Measurements from ENCODE around the gene CCDC142. TPM values are rescaled to one million over a fixed set of nuclear protein-coding genes. Genes with fewer than 3 reads are reported as not detected.

The CCDC142 gene
- total and polyA plus RNA-seq, 9 of the 15 experiments (the other 6 are each of a cell fraction or from before 2014, with no cell fraction given): 0.55 to 11.7 (median 7.2) TPM

DNA sequence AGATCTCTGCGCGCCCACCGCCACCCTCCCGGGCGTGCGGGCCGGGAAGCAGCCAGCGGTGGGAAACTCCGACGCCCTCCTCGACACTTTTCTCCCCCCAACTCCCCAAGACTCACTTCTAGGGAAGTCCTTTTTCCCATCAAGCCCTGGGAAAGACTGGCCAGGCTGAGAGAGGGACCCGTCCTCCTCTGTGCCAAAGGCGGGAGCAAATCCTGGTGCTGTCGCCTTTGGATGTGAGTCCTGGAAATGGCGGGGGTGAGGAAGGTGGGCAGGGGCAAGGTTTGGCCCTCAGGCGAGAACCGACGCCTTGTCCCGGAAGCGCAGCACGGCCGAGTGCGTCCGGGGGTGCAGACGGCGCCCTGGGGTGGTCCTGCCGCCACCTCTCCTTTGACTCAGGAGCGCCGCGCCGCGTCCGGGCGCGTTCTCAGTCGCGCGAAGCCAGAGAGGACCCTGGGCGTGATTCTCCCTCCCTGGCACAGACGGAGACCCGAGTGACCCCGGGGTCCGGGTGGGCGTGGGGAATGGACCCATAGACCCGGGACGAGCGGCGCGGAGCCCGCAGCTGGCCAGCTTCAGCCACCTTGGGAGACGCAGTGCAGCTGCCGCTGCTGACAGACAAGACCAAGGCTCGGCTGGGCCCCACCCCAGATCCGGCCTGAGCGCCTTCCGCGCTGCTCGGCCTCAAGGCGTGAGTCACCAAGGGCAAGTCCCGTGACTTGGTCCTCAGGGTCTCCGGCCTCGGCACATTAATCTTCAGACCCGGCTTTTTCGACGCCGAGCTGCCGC, 20.1 kb upstream of the CCDC142 start (continued):
- TF ChIP-seq BMI1 (IDR thresholded peaks at IDR 0.05; ENCODE audit: low read length) (no peak), SAP30 (IDR thresholded peaks at IDR 0.05; ENCODE audit: borderline replicate concordance, insufficient read depth, low read depth, low read length, poor library complexity, severe bottlenecking) (no peak), NFE2L1 (tag; IDR thresholded peaks at IDR 0.05; ENCODE audit: borderline replicate concordance, low read depth) (no peak), ZNF24 (IDR thresholded peaks at IDR 0.05) (no peak), MYNN (IDR thresholded peaks at IDR 0.05) (no peak; the same call in 1 of the 2 replicates), MYNN (CRISPR knock-in tag; IDR thresholded peaks at IDR 0.05) (no peak), KLF6 (CRISPR knock-in tag; IDR thresholded peaks at IDR 0.05; ENCODE audit: borderline replicate concordance) (0 out of 2 replicates have a peak, but pooled peaks have one; percentile 58), ZBTB7A (IDR thresholded peaks at IDR 0.05; ENCODE audit: borderline replicate concordance, control insufficient read depth, low read depth, low read length) (peak; percentile 52), ZFPM2 (CRISPR knock-in tag; IDR thresholded peaks at IDR 0.05) (no peak), TAF1 (IDR thresholded peaks at IDR 0.05; ENCODE audit: control insufficient read depth, extremely low read depth, insufficient read depth, low read length, severe bottlenecking) (peak; percentile 54), MXI1 (IDR thresholded peaks at IDR 0.05; ENCODE audit: low read depth, low read length) (no peak)
- TF ChIP-seq, protein P1, sequence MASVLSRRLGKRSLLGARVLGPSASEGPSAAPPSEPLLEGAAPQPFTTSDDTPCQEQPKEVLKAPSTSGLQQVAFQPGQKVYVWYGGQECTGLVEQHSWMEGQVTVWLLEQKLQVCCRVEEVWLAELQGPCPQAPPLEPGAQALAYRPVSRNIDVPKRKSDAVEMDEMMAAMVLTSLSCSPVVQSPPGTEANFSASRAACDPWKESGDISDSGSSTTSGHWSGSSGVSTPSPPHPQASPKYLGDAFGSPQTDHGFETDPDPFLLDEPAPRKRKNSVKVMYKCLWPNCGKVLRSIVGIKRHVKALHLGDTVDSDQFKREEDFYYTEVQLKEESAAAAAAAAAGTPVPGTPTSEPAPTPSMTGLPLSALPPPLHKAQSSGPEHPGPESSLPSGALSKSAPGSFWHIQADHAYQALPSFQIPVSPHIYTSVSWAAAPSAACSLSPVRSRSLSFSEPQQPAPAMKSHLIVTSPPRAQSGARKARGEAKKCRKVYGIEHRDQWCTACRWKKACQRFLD (CRISPR knock-in tag; IDR thresholded peaks at IDR 0.05): no peak
- TF ChIP-seq, protein P2, sequence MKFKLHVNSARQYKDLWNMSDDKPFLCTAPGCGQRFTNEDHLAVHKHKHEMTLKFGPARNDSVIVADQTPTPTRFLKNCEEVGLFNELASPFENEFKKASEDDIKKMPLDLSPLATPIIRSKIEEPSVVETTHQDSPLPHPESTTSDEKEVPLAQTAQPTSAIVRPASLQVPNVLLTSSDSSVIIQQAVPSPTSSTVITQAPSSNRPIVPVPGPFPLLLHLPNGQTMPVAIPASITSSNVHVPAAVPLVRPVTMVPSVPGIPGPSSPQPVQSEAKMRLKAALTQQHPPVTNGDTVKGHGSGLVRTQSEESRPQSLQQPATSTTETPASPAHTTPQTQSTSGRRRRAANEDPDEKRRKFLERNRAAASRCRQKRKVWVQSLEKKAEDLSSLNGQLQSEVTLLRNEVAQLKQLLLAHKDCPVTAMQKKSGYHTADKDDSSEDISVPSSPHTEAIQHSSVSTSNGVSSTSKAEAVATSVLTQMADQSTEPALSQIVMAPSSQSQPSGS (CRISPR knock-in tag; IDR thresholded peaks at IDR 0.05): no peak
- TF ChIP-seq, protein P3, sequence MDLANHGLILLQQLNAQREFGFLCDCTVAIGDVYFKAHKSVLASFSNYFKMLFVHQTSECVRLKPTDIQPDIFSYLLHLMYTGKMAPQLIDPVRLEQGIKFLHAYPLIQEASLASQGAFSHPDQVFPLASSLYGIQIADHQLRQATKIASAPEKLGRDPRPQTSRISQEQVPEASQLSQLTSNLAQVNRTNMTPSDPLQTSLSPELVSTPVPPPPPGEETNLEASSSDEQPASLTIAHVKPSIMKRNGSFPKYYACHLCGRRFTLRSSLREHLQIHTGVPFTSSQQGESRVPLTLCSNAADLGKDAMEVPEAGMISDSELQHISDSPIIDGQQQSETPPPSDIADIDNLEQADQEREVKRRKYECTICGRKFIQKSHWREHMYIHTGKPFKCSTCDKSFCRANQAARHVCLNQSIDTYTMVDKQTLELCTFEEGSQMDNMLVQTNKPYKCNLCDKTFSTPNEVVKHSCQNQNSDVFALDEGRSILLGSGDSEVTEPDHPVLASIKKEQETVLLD (IDR thresholded peaks at IDR 0.05): no peak
- TF ChIP-seq, protein P4, sequence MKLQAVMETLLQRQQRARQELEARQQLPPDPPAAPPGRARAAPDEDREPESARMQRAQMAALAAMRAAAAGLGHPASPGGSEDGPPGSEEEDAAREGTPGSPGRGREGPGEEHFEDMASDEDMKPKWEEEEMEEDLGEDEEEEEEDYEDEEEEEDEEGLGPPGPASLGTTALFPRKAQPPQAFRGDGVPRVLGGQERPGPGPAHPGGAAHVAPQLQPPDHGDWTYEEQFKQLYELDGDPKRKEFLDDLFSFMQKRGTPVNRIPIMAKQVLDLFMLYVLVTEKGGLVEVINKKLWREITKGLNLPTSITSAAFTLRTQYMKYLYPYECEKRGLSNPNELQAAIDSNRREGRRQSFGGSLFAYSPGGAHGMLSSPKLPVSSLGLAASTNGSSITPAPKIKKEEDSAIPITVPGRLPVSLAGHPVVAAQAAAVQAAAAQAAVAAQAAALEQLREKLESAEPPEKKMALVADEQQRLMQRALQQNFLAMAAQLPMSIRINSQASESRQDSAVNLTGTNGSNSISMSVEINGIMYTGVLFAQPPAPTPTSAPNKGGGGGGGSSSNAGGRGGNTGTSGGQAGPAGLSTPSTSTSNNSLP (IDR thresholded peaks at IDR 0.05; ENCODE audit: borderline replicate concordance, low read depth, low read length): no peak
- TF ChIP-seq, protein P5, sequence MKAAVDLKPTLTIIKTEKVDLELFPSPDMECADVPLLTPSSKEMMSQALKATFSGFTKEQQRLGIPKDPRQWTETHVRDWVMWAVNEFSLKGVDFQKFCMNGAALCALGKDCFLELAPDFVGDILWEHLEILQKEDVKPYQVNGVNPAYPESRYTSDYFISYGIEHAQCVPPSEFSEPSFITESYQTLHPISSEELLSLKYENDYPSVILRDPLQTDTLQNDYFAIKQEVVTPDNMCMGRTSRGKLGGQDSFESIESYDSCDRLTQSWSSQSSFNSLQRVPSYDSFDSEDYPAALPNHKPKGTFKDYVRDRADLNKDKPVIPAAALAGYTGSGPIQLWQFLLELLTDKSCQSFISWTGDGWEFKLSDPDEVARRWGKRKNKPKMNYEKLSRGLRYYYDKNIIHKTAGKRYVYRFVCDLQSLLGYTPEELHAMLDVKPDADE (conservative IDR thresholded peaks at IDR 0.05; ENCODE audit: control insufficient read depth, low read depth, low read length): 0 out of 2 replicates have a peak, but pooled peaks have one; percentile 47

Data from K562 (cell line).